ENCODE data around the gene THEMIS.

DNA sequence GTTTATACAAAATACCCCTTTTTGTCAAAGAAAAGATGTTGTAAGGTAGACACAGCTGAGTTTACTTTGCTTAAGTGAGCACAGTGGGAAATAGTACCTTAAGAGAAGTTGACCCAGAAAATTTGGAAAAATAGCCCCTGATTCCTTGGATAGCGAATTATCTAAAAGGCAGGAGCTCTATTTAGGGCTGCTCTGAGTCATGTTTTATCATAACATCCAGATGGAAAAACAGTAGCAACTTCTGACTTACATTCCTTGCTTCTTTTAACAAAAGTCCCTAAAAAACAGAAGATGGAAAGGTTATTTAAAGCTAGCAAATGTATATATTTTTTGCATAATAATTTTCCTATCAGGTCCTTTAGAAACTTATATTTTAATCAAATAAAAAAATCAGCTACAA, 59.0 kb downstream of the THEMIS start:
- TF ChIP-seq, protein P1, sequence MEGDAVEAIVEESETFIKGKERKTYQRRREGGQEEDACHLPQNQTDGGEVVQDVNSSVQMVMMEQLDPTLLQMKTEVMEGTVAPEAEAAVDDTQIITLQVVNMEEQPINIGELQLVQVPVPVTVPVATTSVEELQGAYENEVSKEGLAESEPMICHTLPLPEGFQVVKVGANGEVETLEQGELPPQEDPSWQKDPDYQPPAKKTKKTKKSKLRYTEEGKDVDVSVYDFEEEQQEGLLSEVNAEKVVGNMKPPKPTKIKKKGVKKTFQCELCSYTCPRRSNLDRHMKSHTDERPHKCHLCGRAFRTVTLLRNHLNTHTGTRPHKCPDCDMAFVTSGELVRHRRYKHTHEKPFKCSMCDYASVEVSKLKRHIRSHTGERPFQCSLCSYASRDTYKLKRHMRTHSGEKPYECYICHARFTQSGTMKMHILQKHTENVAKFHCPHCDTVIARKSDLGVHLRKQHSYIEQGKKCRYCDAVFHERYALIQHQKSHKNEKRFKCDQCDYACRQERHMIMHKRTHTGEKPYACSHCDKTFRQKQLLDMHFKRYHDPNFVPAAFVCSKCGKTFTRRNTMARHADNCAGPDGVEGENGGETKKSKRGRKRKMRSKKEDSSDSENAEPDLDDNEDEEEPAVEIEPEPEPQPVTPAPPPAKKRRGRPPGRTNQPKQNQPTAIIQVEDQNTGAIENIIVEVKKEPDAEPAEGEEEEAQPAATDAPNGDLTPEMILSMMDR (IDR thresholded peaks at IDR 0.05): no peak
- TF ChIP-seq POLR2A (IDR thresholded peaks at IDR 0.05): no peak
- no peak for TF ChIP-seq POLR2AphosphoS5 (IDR thresholded peaks at IDR 0.05)

Data from prostate gland (tissue), 2 donors.